ENCODE results near the gene PRDM15. TPM values are rescaled to one million over a fixed set of nuclear protein-coding genes. Genes with fewer than 3 reads are reported as not detected.

Gene PRDM15
- total RNA-seq, 2 experiments from 2014 or later, result 10.4 to 12.0 TPM

DNA sequence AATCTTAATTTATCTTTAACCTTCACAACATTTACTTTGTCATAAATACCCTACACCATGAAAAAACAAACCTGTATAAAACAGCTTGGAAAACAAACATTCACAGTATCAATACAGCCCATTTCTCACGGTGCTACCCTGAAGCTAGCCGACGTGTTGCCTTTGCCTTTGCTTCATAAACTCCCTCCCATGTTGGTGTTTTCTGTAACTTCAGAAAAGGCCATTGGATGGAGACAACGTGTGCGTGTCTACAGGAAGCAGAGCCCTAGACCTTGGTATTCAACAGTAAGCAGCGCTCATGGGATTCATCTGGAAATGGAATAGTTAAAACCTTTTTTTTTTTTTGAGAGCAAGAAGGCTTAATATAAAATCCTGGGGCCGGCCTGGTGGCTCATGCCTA, 7.2 kb upstream of the PRDM15 start:
- no peaks in the 10 kb centered on the region for H3K36me3 Mint-ChIP-seq (ENCODE audit: low read depth)
- Histone ChIP-seq H3K27me3 (ENCODE audit: control insufficient read depth in 1 of 2, insufficient read depth in 2 of 2, low read length in 2 of 2) (no peaks in the 10 kb centered on the region), H3K4me3 (ENCODE audit: low read length) (no peak overlapping the region), H3K27ac (ENCODE audit: low read depth in 1 of 2, low read length in 2 of 2) (no peak overlapping the region), H3K36me3 (ENCODE audit: insufficient read depth, low read length) (no peaks in the 10 kb centered on the region), H3K9me3 (ENCODE audit: control insufficient read depth in 1 of 2, insufficient read depth in 1 of 2, low read length in 2 of 2) (no peaks in the 10 kb centered on the region), H3K4me1 (ENCODE audit: insufficient read depth, low read length) (no peaks in the 10 kb centered on the region)
- ATAC-seq (ENCODE audit: poor library complexity) (no peak), DNase-seq (no peak)
- POLR2A ChIA-PET, result no interaction called here
- H3K9me3 Mint-ChIP-seq, result no peaks in the 10 kb centered on the region
- no peaks in the 10 kb centered on the region for H3K4me1 Mint-ChIP-seq (ENCODE audit: low read depth)
- intact Hi-C loops (cut with DNase I, micrococcal nuclease), result loop anchor here in 1 of 2 experiments (10.0 kb wide), 1 partner anchor 118 kb away; no protein-coding TSS in a partner anchor
- H3K4me3 Mint-ChIP-seq, result no peak overlapping the region
- CTCF ChIA-PET, result interaction anchor here (1.1 kb wide), 1 partner anchor 221 kb away, joined by 3 read pairs; no protein-coding TSS in a partner anchor
- TF ChIP-seq, protein P1, sequence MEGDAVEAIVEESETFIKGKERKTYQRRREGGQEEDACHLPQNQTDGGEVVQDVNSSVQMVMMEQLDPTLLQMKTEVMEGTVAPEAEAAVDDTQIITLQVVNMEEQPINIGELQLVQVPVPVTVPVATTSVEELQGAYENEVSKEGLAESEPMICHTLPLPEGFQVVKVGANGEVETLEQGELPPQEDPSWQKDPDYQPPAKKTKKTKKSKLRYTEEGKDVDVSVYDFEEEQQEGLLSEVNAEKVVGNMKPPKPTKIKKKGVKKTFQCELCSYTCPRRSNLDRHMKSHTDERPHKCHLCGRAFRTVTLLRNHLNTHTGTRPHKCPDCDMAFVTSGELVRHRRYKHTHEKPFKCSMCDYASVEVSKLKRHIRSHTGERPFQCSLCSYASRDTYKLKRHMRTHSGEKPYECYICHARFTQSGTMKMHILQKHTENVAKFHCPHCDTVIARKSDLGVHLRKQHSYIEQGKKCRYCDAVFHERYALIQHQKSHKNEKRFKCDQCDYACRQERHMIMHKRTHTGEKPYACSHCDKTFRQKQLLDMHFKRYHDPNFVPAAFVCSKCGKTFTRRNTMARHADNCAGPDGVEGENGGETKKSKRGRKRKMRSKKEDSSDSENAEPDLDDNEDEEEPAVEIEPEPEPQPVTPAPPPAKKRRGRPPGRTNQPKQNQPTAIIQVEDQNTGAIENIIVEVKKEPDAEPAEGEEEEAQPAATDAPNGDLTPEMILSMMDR (IDR thresholded peaks at IDR 0.05), result no peak
- H3K27me3 Mint-ChIP-seq, result no peaks in the 10 kb centered on the region
- no peak overlapping the region for H3K27ac Mint-ChIP-seq

DNA sequence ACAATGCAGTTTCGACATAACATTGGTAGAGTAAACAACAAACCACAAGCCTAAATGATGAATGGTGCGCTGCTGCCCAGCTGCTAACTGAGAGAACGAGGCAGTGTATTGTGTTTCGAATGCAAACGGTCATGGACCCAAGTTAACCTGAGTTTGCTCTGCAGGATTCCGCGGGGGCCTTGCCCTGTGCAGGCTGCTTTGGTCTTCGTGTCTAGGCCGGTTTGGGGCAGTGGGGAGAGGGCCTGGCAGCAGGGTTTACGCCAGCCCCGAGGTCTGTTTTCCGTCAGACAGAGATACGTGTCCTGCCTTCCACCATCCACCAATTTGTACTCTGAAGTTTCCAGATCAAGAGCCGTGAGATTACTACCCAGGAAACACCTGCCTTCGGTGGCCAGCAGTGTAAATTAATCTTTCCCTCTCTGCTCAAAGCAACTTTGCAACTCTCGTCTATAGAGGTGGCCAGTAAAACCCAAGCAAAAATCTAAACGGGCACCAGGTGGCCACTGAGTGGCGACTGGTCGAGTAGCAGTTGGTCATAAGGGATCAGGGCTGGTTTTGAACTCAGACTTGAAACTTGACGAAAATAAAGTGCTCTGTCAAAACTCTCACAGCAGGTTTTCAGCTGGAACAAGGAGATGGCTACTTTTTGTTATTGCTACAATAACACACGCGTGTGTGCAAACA, 6.3 kb upstream of the PRDM15 start:
- Mint-ChIP-seq H3K27ac (no peak overlapping the region), H3K4me1 (ENCODE audit: low read depth) (peaks cover 6% of the 10 kb centered on the region), H3K27me3 (no peaks in the 10 kb centered on the region), H3K4me3 (no peak overlapping the region), H3K36me3 (ENCODE audit: low read depth) (no peaks in the 10 kb centered on the region), H3K9me3 (no peaks in the 10 kb centered on the region)
- CTCF ChIA-PET, result interaction anchor here (1.1 kb wide), 1 partner anchor 222 kb away, joined by 3 read pairs; no protein-coding TSS in a partner anchor
- intact Hi-C loops (cut with DNase I, micrococcal nuclease), result loop anchor here in 1 of 2 experiments (10.0 kb wide), 1 partner anchor 119 kb away; no protein-coding TSS in a partner anchor
- no peak overlapping the region for H3K4me3 ChIP-seq (ENCODE audit: low read length)
- no peak for ATAC-seq (ENCODE audit: poor library complexity)
- no peak overlapping the region for H3K27ac ChIP-seq (ENCODE audit: low read depth in 1 of 2, low read length in 2 of 2)
- no peaks in the 10 kb centered on the region for H3K27me3 ChIP-seq (ENCODE audit: control insufficient read depth in 1 of 2, insufficient read depth in 2 of 2, low read length in 2 of 2)
- DNase-seq, result no peak
- H3K36me3 ChIP-seq (ENCODE audit: insufficient read depth, low read length), result no peaks in the 10 kb centered on the region
- TF ChIP-seq, protein P1 (IDR thresholded peaks at IDR 0.05), result no peak
- no peaks in the 10 kb centered on the region for H3K9me3 ChIP-seq (ENCODE audit: control insufficient read depth in 1 of 2, insufficient read depth in 1 of 2, low read length in 2 of 2)
- H3K4me1 ChIP-seq (ENCODE audit: insufficient read depth, low read length), result no peaks in the 10 kb centered on the region
- POLR2A ChIA-PET, result no interaction called here

DNA sequence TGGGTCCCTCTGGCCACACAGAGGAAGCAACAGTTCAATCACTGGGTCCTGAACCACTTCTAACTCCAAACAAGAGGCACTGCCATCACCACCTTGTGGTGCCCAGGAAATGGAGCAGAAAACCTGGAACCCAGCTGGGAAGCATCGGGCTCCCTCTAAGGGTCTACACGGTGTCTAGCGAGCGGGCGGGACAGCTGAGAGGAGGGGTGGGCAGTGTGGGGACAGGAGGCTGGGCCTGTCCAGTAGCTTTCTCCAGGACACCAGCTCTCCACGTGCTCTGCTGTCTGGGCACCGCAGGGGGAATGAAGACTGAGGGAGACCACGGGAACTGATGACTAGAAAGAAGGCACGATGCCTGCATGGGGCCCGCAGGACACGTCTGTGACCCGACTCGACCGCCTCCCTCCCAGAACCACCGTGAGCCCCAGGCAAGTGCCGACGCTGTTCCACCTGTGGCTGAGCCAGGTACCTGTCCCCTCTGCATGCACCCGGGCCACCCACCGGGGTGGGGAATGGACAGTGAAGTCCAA, 5.4 kb upstream of the PRDM15 start:
- Histone ChIP-seq H3K9me3 (ENCODE audit: control insufficient read depth in 1 of 2, insufficient read depth in 1 of 2, low read length in 2 of 2) (no peaks in the 10 kb centered on the region), H3K36me3 (ENCODE audit: insufficient read depth, low read length) (no peaks in the 10 kb centered on the region), H3K4me3 (ENCODE audit: low read length) (no peak overlapping the region), H3K27me3 (ENCODE audit: control insufficient read depth in 1 of 2, insufficient read depth in 2 of 2, low read length in 2 of 2) (no peaks in the 10 kb centered on the region), H3K4me1 (ENCODE audit: insufficient read depth, low read length) (peaks cover 7% of the 10 kb centered on the region), H3K27ac (ENCODE audit: low read depth in 1 of 2, low read length in 2 of 2) (no peak overlapping the region)
- Mint-ChIP-seq H3K4me1 (ENCODE audit: low read depth) (peaks cover 12% of the 10 kb centered on the region), H3K4me3 (no peak overlapping the region), H3K36me3 (ENCODE audit: low read depth) (no peaks in the 10 kb centered on the region), H3K27ac (no peak overlapping the region), H3K9me3 (no peaks in the 10 kb centered on the region), H3K27me3 (no peaks in the 10 kb centered on the region)
- POLR2A ChIA-PET, result no interaction called here
- ATAC-seq (ENCODE audit: poor library complexity) (no peak), DNase-seq (no peak)
- TF ChIP-seq, protein P1 (IDR thresholded peaks at IDR 0.05), result no peak
- intact Hi-C loops (cut with DNase I, micrococcal nuclease), result loop anchor here (5.0 to 10.0 kb wide), 2 partner anchors 120 to 223 kb away; no protein-coding TSS in a partner anchor
- CTCF ChIA-PET, result no interaction called here
